GM10248 (cell line): Measurements from ENCODE around the gene PPP1R1C.
"Not testable (repeated sequence)": the region's sequence is repeated elsewhere in the genome, so short reads cannot be mapped to it uniquely, and the experiment has no call there.

ENCODE experiments used
- CTCF ChIA-PET: fragments of 300-600 bp; sonication (Branson Sonifier 250); formaldehyde crosslinking; extraction: SDS; loops from one replicate; lab custom pipeline; 2021; ENCODE audit warnings: antibody characterized with exemption; lab: Yijun Ruan, JAX
- POLR2A ChIA-PET: fragments of 350-650 bp; sonication (Branson Sonifier 250); formaldehyde crosslinking; extraction: SDS; loops from one replicate; lab custom pipeline; 2020; ENCODE audit warnings: antibody characterized with exemption; lab: Yijun Ruan, JAX
- DNase-seq: peaks from one replicate; pipeline ENCODE4 v3.0.0; 2012; ENCODE audit errors: extremely low spot score
- CTCF ChIP-seq: IDR thresholded peaks from 2 replicates; pipeline ENCODE4 v1.5.1; 2012; ENCODE audit warnings: mild to moderate bottlenecking, low read depth; ENCODE audit errors: extremely low read depth, missing control alignments, control extremely low read depth

The PPP1R1C gene

GRCh38 chr2:182019731-182020130 lies 34.1 kb downstream of the PPP1R1C start:
- POLR2A ChIA-PET, result no interaction called here
- CTCF ChIA-PET, result interaction anchor here (0.8 to 1.4 kb wide), 2 partner anchors 16 to 19 kb away, joined by 3 to 4 read pairs; no protein-coding TSS in a partner anchor
- DNase-seq, result no peak
- no peak for TF ChIP-seq CTCF

GRCh38 chr2:182020286-182021070 lies 34.8 kb downstream of the PPP1R1C start:
- ChIA-PET POLR2A (no interaction called here), CTCF (no interaction called here)
- no peak for TF ChIP-seq CTCF
- DNase-seq, result no peak

- POLR2A ChIA-PET, result no interaction called here
- no peak for TF ChIP-seq CTCF
- CTCF ChIA-PET, result no interaction called here
- DNase-seq, result no peak
Measured at GRCh38 chr2:182023235-182023634, 37.6 kb downstream of the PPP1R1C start.

GRCh38 chr2:182030875-182031274 lies 45.2 kb downstream of the PPP1R1C start:
- POLR2A ChIA-PET, CTCF ChIA-PET, DNase-seq: not testable (repeated sequence)

GRCh38 chr2:182031956-182032355 lies 46.3 kb downstream of the PPP1R1C start:
- CTCF ChIA-PET, result no interaction called here
- no peak for TF ChIP-seq CTCF
- POLR2A ChIA-PET, result no interaction called here
- DNase-seq, result no peak

GRCh38 chr2:182033449-182033848 lies 47.8 kb downstream of the PPP1R1C start:
- no peak for TF ChIP-seq CTCF
- CTCF ChIA-PET, result interaction anchor here (1.5 kb wide), 1 partner anchor 20 kb away, joined by 3 read pairs; no protein-coding TSS in a partner anchor
- POLR2A ChIA-PET, result no interaction called here
- no peak for DNase-seq

GRCh38 chr2:182038576-182038975 lies 52.9 kb downstream of the PPP1R1C start:
- no peak for DNase-seq

More at GRCh38 chr2:182038576-182038975, 52.9 kb downstream of the PPP1R1C start:
- ChIA-PET CTCF (interaction anchor here (0.6 to 3.6 kb wide), 6 partner anchors 14 to 323 kb away, joined by 3 to 12 read pairs (median 4); no protein-coding TSS in a partner anchor), POLR2A (no interaction called here)
- no peak for TF ChIP-seq CTCF
